GM23248 (cell line): Measurements from ENCODE around the gene UBE2D1. TPM values are rescaled to one million over a fixed set of nuclear protein-coding genes. Genes with fewer than 3 reads are reported as not detected.
A peak's percentile ranks its signal among the peaks of the same experiment; 100 is the strongest.

ENCODE experiments used
- DNase-seq: peaks from one replicate; pipeline ENCODE4 v3.0.0-alpha.2; 2015
- H2AFZ ChIP-seq: fragments of 200-600 bp; sonication (generic); 2 replicates; pipeline ENCODE4 v1.6.1; 2016; ENCODE audit warnings: antibody characterized with exemption
- H3F3A ChIP-seq: fragments of 200-600 bp; sonication (generic); 2 replicates; pipeline ENCODE4 v1.6.1; 2016; ENCODE audit warnings: mild to moderate bottlenecking, antibody characterized with exemption, mixed run types; ENCODE audit not compliant: insufficient read depth
- H3K27ac ChIP-seq: fragments of 200-600 bp; sonication (generic); 2 replicates; pipeline ENCODE4 v1.5.1; 2016; ENCODE audit warnings: mild to moderate bottlenecking
- H3K27me3 ChIP-seq: fragments of 200-600 bp; sonication (generic); replicated peaks from 2 replicates; pipeline ENCODE4 v1.6.1; 2016; ENCODE audit warnings: mild to moderate bottlenecking; ENCODE audit not compliant: insufficient read depth
- H3K36me3 ChIP-seq: fragments of 200-600 bp; sonication (generic); 2 replicates; pipeline ENCODE4 v1.6.1; 2016; ENCODE audit warnings: low read depth, mild to moderate bottlenecking
- H3K4me1 ChIP-seq: fragments of 200-600 bp; sonication (generic); 2 replicates; pipeline ENCODE4 v1.6.1; 2016; ENCODE audit warnings: mild to moderate bottlenecking; ENCODE audit not compliant: insufficient read depth
- H3K4me2 ChIP-seq: fragments of 200-600 bp; sonication (generic); one replicate; pipeline ENCODE4 v1.6.1; 2016; ENCODE audit warnings: mild to moderate bottlenecking; ENCODE audit not compliant: unreplicated experiment
- H3K4me3 ChIP-seq: fragments of 200-600 bp; sonication (generic); 2 replicates; pipeline ENCODE4 v1.5.1; 2016; ENCODE audit warnings: mild to moderate bottlenecking
- H3K79me2 ChIP-seq: fragments of 200-600 bp; sonication (generic); 2 replicates; pipeline ENCODE4 v1.6.1; 2016; ENCODE audit warnings: mild to moderate bottlenecking; ENCODE audit not compliant: insufficient read depth
- H3K9ac ChIP-seq: fragments of 200-600 bp; sonication (generic); 2 replicates; pipeline ENCODE4 v1.6.1; 2016; ENCODE audit warnings: mild to moderate bottlenecking
- H3K9me2 ChIP-seq: fragments of 200-600 bp; sonication (generic); 2 replicates; pipeline ENCODE4 v1.6.1; 2016; ENCODE audit warnings: mixed run types, mild to moderate bottlenecking, moderate library complexity; ENCODE audit not compliant: insufficient read depth
- H3K9me3 ChIP-seq: fragments of 200-600 bp; sonication (generic); one replicate; pipeline ENCODE4 v1.6.1; 2017; ENCODE audit warnings: low read depth
- H4K20me1 ChIP-seq: fragments of 200-600 bp; sonication (generic); 2 replicates; pipeline ENCODE4 v1.6.0; 2016; ENCODE audit not compliant: insufficient read depth
- EZH2 ChIP-seq: fragments of 200-600 bp; sonication (generic); IDR thresholded peaks from 2 replicates; pipeline ENCODE4 v1.6.1; 2018; ENCODE audit warnings: antibody characterized with exemption, mild to moderate bottlenecking; ENCODE audit not compliant: insufficient read depth, poor library complexity, severe bottlenecking
- EZH2phosphoT487 ChIP-seq: fragments of 200-600 bp; sonication (generic); IDR thresholded peaks from 2 replicates; pipeline ENCODE4 v1.6.1; 2018; ENCODE audit warnings: antibody characterized with exemption, moderate library complexity, mild to moderate bottlenecking, low read depth; ENCODE audit not compliant: insufficient read depth
- WGBS, 2 experiments: methylation state at CpG; one replicate each; pipeline ENCODE4 v1.1.6; 2015 to 2017; ENCODE audit warnings: low lambda C conversion rate in 2 of 2, low coverage in 1 of 2; ENCODE audit errors: missing lambda C conversion rate in 2 of 2; 5-methylcytosine and 5-hydroxymethylcytosine counted together
- in situ Hi-C: fragments of 300-500 bp; cut with MboI; formaldehyde crosslinking; loops from 2 replicates; pipeline ENCODE4 v1.15.0; 2020
- polyA plus RNA-seq: library from polyadenylated mRNA; unstranded; fragments of >200 nt; fragmentation: Nextera tagmentation; extraction: Ambion mirVana; gene quantifications from 2 replicates; pipeline ENCODE4 v1.2.1, GENCODE V29; 2016
- total RNA-seq: library from RNA; depleted of rRNA; stranded (reverse); fragments of >200 nt; shearing (Covaris generic); gene quantifications from 2 replicates; pipeline ENCODE4 v1.2.3, GENCODE V29; 2014

UBE2D1 gene
- total and polyA plus RNA-seq, 2 experiments from 2014 or later: 17.7 to 31.9 TPM

GRCh38 chr10:58350619-58351323, 16.0 kb downstream of the UBE2D1 start:
- no peak overlapping the region for H3K9ac ChIP-seq

GRCh38 chr10:58351616-58352578, 17.1 kb downstream of the UBE2D1 start:
- WGBS, 2 experiments: 95 to 98% methylated on average over 7 of the region's 7 CpGs
- no peak for TF ChIP-seq EZH2
- no peak for TF ChIP-seq EZH2phosphoT487
- H3K9me3 ChIP-seq: no peaks in the 10 kb centered on the region
- peaks cover 12% of the 10 kb centered on the region; the same call in 1 of the 2 replicates for H3K4me1 ChIP-seq
- no peak overlapping the region for H3K27ac ChIP-seq
- H3K27me3 ChIP-seq: no peaks in the 10 kb centered on the region
- no peak overlapping the region for H2AFZ ChIP-seq
- no peak overlapping the region for H3K9ac ChIP-seq
- no peak overlapping the region for H3K4me3 ChIP-seq
- no peak overlapping the region for H3K4me2 ChIP-seq
- no peak for DNase-seq
- peaks cover 89% of the 10 kb centered on the region for H3K79me2 ChIP-seq
- no peaks in the 10 kb centered on the region for H3K9me2 ChIP-seq
- H4K20me1 ChIP-seq: no peaks in the 10 kb centered on the region
- no peaks in the 10 kb centered on the region for H3F3A ChIP-seq
- in situ Hi-C loops: no loop called here
- no peaks in the 10 kb centered on the region for H3K36me3 ChIP-seq

More at GRCh38 chr10:58350619-58351323, 16.0 kb downstream of the UBE2D1 start:
- H3K9me3 ChIP-seq: no peaks in the 10 kb centered on the region
- H3K4me2 ChIP-seq: no peak overlapping the region
- H3K9me2 ChIP-seq: no peaks in the 10 kb centered on the region
- H3K79me2 ChIP-seq: peaks cover 85% of the 10 kb centered on the region
- 66 to 68% methylated on average over 6 of the region's 6 CpGs for WGBS, 2 experiments
- peaks cover 12% of the 10 kb centered on the region; the same call in 1 of the 2 replicates for H3K4me1 ChIP-seq
- in situ Hi-C loops: no loop called here
- no peak overlapping the region for H3K4me3 ChIP-seq
- no peak overlapping the region for H2AFZ ChIP-seq
- TF ChIP-seq EZH2: no peak
- TF ChIP-seq EZH2phosphoT487: no peak
- no peaks in the 10 kb centered on the region for H4K20me1 ChIP-seq
- DNase-seq: peak; percentile 23
- H3K36me3 ChIP-seq: no peaks in the 10 kb centered on the region
- no peaks in the 10 kb centered on the region for H3F3A ChIP-seq
- H3K27ac ChIP-seq: no peak overlapping the region
- no peaks in the 10 kb centered on the region for H3K27me3 ChIP-seq

- H3K4me1 ChIP-seq: peaks cover 12% of the 10 kb centered on the region; the same call in 1 of the 2 replicates
- no peaks in the 10 kb centered on the region for H3K27me3 ChIP-seq
- WGBS, 2 experiments: 34 to 40% methylated on average over 2 of the region's 2 CpGs
- no peak overlapping the region for H3K4me3 ChIP-seq
- no peaks in the 10 kb centered on the region for H3K36me3 ChIP-seq
- H3K79me2 ChIP-seq: peaks cover 79% of the 10 kb centered on the region
- no peaks in the 10 kb centered on the region for H4K20me1 ChIP-seq
- TF ChIP-seq EZH2phosphoT487: no peak
- TF ChIP-seq EZH2: no peak
- DNase-seq: no peak
- no peak overlapping the region for H2AFZ ChIP-seq
- H3K27ac ChIP-seq: no peak overlapping the region
- no peaks in the 10 kb centered on the region for H3K9me3 ChIP-seq
- no peaks in the 10 kb centered on the region for H3K9me2 ChIP-seq
- H3F3A ChIP-seq: no peaks in the 10 kb centered on the region
- no peak overlapping the region for H3K9ac ChIP-seq
- H3K4me2 ChIP-seq: no peak overlapping the region
- in situ Hi-C loops: no loop called here
Measured at GRCh38 chr10:58352956-58353610, 18.3 kb downstream of the UBE2D1 start.

GRCh38 chr10:58356756-58357155, 21.9 kb downstream of the UBE2D1 start:
- in situ Hi-C loops: no loop called here
- H2AFZ ChIP-seq: no peak overlapping the region
- no peaks in the 10 kb centered on the region for H3K9me3 ChIP-seq
- H3K9me2 ChIP-seq: no peaks in the 10 kb centered on the region
- no peaks in the 10 kb centered on the region for H3K36me3 ChIP-seq
- no peak overlapping the region for H3K27ac ChIP-seq
- no peaks in the 10 kb centered on the region for H3F3A ChIP-seq
- no peak for DNase-seq
- TF ChIP-seq EZH2: no peak
- TF ChIP-seq EZH2phosphoT487: no peak
- H4K20me1 ChIP-seq: no peaks in the 10 kb centered on the region
- no peaks in the 10 kb centered on the region for H3K27me3 ChIP-seq
- H3K4me2 ChIP-seq: no peak overlapping the region
- peaks cover 51% of the 10 kb centered on the region for H3K79me2 ChIP-seq
- H3K4me1 ChIP-seq: 0 out of 2 replicates have a peak, but pooled peaks cover 4% of the 10 kb centered on the region
- H3K4me3 ChIP-seq: no peak overlapping the region
- 67 to 71% methylated on average over 2 of the region's 2 CpGs for WGBS, 2 experiments
- no peak overlapping the region for H3K9ac ChIP-seq
